Stimulated activated CD4-positive, alpha-beta T cell treated with anti-CD3 and anti-CD28 coated beads, Interleukin-4, amount 100 ng/mL, for 1 hour (primary cell): ENCODE results near the gene PPP2R5B.

Experiments used
- DNase-seq: peaks from one replicate; pipeline ENCODE4 v3.0.0-alpha.2; 2020

The PPP2R5B gene

DNA sequence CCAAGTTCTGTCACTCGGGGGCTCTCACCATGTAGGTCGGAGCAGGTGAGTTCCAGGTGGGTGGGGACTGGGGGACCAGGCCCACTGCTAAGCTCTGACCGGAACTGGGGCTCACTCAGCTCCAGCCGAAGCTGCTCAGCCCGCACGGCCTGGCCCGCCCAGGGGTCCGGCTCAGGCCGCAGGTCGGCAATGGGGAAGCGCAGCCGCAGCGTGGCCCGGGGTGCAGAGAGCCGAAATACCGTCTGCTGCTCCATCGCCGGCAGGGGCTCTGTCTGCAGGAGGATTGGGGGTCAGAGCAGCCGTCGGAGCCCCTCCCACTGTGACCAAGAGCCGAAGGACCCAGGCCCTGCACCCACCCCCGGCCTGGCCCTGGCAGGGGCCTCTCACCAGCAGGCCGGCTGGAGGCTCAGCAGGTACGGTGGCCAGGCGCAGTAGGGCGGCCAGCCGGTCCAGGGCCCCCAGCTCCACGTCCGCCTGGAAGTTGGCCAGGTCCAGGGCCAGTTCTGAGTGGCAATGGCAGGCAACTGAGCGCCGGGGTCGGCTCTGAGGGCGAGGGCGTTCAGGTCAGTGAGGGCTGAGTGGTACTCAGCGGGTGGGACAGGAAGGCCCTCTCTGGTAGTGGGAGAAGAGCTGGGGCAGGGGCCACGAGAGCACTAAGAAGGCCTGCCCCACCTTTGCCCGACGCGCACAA, 14.7 kb upstream of the PPP2R5B start:
- DNase-seq: no peak

DNA sequence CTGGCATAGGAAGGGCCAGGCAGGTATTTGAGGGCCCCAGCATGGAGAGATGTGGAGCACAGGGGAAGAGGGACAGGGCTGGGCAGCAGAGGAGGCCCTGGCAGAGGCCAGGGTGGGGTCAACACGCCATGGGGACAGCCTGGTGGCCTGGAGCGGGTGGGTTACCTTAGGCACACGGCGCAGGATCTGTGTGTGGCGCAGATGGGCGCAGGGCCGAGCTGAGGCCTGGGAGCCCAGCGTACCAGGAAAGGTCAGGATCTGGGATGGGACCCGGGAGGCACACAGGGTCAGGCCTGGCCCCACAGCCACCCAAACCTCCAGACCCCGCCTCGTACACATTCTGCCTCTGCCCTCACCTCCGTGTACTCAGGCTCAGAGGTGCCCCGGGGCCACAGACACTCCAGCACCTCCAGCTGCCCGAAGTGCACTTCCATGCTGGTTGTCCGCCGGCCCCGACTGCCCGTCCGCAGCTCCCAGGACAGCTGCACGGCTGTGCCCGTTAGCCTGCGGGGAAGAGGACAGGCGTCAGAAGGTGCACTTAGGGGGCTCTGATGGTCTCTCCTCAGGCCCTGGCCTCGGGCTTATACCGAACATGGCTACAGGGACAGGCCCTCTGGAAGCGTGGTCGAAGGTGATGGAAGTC, 13.9 kb upstream of the PPP2R5B start:
- no peak for DNase-seq

DNA sequence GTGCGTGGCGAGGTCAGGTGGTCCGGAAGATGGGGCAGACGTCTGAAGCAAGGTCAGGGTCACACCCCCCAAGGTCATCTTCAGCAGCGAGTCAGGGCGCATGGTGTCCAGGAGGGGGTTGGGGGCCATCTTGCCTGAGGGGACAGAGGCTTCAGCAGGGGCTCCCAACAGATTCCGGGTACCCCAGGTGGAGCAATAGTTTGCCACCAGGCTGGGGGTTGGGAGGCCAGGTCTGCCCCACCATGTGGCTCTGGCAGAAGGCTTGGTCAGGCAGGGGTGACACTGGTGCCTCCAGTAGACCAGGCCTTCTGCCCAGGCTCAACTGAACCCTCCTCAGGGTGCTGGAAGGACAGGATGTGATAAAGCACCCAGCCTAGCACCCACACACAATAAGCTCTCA, 13.3 kb upstream of the PPP2R5B start:
- DNase-seq: no peak

DNA sequence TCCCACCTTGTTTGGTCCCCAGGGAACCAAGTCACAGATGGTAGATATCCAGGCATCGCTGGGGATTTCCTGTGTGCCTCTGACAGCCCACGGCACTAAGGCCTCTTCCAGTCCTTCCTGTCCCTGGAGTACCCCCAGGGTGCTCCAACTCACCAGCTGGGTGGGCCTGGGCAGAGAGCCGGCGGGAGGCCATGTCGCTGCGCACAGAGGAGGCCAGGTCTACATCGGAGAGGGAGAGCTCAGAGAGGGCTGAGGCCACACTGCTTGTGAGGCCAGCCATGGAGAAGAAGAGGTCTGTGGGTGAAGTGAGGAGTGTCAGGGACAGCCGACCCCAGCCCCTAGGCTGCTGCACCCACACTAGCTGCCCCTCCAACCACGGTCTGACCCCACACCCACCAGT, 12.8 kb upstream of the PPP2R5B start:
- no peak for DNase-seq

DNA sequence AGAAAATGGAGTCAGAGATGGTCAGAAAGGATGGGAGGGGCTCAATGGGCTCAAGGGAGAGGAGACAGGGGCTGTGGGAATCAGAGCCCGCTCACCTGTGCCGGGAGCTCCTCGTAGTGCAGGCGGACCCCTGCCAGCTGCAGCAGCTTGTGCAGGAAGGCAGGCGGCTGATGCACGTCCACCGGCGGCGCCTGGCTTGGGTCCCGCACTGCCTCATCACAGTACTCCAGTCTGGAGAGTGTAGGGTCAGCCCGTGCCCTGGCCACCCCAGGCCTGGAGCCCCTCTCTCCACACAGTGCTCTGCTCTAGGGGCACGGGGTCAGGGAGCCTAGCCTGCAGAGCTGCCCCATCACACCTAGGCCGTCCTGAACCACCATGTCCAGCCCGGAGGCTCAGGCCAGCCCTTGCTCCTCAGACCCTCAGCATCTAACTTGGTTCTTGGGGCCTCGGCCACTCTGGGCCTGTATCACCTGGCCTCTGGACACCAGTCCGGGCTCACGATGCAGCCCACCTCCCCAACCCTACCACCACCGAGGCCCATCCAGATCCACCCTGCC, 11.2 kb upstream of the PPP2R5B start:
- no peak for DNase-seq

DNA sequence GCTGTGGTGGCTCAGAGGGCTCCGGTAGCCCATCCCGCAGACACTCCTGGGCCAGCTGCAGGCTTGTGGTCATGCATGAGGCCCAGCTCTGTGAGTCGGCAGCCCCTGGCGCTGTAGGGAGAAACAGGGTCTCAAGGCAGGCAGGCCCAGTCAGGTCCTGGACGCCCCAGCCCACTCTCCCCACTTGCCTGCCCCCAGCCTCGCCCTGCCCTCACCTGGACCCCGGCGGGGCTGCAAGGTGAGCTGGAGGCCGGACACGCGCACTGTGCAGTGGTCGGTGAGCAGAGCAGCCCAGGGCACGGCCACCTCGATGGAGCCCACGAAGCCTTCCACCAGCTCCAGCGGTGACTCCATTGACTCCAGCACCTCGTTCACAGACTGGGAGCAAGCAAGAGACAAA, 10.4 kb upstream of the PPP2R5B start:
- DNase-seq: no peak

DNA sequence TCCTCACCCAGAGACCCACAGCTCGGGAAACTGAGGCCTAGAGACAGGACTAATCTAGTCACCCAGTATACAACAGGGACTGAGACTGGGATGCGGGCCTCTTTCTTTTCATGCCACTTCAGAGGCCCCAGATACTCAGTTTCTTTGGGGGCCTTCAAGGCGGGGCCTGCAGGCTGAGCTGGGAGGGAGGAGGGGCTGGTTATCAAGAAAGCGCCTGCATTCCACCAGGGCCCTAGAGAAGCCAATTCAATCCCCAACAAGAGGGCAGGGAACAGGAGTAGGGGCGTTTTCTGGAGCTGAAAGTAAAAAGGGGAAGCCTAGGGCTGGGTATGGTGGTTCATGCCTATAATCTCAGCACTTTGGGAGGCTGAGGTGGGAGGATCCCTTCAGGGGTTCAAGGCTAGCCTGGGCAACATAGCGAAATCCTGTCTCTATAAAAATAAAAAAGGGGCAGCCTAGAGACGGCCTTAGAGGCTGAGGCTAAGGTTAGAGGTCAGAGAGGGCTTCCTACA, 9.1 kb upstream of the PPP2R5B start:
- no peak for DNase-seq

DNA sequence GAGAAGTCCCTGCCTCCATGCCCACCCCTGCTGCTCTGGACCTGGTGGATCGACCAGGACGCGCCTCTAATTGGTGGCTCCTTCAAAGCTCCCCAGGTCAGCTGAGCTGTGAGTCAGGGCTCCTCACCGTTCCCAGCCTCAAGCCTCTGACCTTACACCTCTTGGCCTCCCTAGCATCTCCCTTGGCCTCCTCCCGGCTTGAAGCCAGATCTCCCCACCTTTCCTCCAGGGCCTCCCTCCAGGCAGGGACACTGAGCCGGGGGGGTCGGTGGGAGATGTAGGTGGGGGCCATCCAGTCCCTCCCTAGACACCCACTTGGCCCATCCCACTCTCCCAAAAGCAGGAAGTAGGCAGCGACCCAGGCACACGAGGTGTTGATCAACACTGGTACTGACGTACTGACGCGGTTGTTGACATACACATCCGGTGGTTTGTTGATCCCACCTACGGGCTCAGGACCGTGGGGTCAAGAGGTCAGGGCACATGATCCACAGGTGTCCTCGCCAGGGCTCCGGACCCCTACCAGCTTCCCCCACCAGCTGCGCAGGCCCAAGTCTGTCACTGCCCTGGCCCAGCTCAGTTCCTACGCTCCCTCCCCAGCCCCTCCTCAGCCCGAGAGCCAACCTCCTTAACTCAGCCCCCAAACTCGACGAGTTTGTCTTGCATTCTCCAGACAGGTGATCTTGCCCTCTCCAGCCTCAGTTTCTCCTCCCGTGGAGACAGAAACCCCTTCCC, 8.3 kb upstream of the PPP2R5B start:
- DNase-seq: no peak

DNA sequence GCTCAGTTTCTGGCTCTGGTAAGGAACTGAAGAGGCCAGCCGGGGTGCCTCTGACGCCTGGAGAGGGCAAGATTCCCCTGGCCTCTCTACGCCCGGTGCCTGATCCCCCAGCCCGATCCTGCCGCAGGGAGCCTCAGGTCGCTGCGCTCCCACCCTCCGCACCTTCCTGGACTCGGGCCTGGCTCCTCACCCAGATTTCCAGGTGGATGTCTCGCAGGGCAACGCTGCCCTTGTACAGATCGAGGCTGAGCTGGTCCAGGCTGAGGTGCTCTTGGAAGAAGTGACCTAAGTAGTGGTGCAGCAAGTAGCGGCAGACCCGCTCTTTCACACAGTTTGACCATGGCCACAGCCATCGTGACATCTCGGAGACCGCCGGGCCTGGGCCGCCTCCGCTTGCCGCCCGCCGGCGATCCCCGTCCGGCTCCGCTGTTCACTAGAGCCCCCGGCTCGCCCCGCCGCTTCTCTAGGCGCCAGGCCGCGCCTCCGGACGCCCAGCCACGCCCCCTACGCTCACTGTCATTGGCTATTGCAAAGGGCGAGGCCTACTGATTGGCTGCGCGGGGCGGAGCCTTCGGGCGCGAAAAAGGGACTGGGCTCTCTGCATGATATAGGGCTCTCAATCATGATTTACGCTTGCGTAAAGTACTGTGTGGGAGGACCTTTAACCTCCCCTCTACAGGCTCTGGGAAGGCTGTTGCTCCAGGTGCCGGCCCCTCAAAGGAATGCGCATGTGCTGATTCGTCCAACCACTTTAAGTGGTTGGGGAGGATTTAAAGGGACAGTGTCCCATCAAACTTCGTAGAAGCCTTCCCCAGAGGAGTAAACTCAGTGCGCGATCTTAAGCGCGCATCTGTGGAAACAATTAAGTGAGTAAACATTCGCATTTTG, 7.5 kb upstream of the PPP2R5B start, which contains the start of gene ATG2A:
TSS of gene ATG2A (minus strand) at position 435 of the 888 bp plus-strand sequence. CDS start at position 361, 74 bp downstream.
- peak; percentile 99 for DNase-seq

DNA sequence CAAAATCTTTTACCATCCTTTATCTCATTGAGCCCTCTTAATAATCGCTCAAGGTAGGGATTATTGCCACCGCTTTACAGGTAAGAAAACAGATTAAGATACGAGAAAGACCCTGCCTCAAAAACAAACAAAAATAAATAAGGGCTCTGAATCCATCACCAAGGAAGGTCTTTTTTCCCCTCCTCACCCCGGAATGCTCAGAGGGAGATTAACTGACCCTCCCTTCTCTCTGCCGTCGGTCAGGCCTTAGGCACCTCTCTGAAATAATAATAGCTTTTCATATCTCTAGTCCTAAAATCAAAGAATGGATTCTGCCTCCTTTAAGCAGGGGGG, 6.9 kb upstream of the PPP2R5B start:
- no peak for DNase-seq

DNA sequence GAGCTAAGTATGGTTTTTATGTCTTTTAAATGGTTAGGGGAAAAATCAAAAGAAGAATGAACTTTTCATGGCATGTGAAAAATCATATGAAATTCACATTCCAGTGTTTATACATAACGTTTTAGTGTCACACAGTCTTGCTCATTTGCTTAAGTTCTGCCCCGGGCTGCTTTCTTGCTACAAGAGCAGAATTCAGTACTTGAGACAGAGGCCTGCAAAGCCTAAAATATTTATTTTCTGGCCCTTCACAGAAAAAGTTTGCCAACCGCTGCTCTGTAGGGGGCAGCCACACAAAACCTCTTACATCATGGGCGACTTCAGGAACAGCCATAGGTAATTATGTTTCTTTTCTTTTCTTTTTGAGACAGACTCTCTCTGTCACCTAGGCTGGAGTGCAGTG, 6.5 kb upstream of the PPP2R5B start:
- no peak for DNase-seq

DNA sequence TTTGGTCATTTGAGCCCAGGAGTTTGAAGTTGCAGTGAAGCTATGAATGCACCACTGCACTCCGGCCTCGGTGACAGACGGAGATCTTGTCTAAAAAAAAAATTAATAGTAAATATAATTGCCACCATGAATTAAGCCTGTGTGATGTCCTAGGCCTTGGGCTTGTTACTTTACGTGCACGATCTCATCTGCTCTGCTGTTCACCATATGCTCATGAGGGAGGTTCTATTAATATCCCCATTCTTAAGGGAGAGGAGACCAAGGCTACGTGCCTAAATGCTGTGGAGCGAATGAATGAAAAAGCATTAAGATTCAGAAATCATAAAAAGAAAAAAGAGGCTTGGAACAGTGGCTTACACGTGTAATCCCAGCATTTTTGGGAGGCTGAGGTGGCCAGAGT, 4.9 kb upstream of the PPP2R5B start:
- no peak for DNase-seq

DNA sequence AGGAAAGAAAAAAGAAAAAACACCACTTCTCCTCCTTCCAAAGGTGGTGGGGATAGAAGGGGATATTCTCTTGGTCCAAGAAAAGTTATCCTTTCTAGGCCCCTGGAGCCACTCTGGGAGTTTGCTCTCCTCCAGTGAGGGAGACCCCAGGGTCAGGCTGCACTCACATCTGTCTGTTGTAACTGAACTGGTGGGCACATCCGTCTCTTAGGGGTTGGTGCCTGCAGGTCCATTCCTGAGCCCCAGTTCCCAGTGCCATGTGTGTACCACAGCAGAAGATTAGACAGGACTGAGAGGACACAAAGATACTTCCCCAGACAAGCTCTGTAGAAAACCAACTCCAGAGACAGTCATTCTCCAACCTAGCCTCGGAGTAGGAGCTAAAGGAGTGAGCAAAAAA, 4.4 kb upstream of the PPP2R5B start:
- no peak for DNase-seq

DNA sequence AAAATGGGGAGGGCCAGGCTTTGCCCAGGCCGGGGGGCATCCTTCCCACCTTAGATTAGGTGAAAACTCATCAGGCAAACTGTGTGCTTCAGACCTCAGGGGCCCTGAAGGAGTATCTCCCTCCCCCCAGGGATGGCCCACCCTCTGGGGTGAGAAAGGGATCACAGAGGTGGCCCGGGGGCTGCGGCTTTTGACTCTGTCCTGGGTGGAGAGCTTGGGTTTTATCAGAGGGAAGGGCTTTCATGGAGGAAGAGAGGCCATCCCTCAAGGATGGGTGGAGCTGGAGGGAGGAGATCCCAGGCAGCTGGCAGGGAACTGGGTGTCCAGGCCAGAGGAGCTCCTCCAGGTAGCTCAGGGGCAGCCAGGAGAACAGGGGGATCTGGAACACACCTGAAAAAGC, 3.1 kb upstream of the PPP2R5B start:
- DNase-seq: no peak

DNA sequence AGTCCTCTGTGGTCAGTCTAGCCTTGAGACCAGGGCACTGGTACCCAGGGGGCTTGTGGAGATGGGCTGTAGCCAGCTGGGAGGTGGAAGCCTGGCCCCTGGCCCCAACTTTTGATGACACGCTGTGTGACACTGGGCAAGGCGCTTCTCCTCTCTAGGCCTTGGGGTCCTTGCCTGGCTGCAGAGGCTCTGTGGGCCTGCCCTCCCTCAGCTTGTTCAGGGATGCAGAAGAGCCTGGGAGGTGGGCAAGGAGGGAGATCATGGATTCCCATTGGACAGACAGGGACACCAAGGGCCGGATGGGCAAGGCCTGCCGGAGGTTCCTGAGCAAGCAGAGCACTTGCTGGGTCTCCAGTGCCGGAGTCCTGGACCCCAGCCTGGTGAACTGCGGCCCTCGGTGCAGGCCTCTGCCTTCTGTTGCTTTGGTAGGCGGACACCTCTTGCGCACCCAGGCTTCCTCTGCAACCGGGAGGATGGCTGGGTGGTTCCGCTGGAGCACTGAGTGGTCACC, 1.3 kb upstream of the PPP2R5B start:
- DNase-seq: no peak

DNA sequence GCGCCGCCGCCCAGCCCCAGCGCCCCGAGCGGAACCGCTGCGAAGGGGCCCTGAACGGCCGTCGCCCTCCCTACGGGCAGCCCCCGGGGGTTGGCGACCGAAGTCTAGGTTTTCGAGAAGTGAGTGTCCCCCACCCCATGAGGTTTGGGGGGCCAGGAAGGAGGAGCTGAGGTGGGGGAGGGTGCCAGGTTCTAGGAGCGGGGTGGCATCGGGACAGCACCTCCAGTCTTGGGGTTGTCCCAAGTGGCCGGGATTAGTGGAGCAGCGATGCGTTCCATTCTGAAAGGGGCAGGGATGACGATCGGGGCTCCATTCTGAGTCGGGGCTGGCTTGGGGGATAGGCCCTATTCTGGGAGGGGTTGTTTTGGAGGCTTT, 408 bp downstream of the PPP2R5B start:
- no peak for DNase-seq

DNA sequence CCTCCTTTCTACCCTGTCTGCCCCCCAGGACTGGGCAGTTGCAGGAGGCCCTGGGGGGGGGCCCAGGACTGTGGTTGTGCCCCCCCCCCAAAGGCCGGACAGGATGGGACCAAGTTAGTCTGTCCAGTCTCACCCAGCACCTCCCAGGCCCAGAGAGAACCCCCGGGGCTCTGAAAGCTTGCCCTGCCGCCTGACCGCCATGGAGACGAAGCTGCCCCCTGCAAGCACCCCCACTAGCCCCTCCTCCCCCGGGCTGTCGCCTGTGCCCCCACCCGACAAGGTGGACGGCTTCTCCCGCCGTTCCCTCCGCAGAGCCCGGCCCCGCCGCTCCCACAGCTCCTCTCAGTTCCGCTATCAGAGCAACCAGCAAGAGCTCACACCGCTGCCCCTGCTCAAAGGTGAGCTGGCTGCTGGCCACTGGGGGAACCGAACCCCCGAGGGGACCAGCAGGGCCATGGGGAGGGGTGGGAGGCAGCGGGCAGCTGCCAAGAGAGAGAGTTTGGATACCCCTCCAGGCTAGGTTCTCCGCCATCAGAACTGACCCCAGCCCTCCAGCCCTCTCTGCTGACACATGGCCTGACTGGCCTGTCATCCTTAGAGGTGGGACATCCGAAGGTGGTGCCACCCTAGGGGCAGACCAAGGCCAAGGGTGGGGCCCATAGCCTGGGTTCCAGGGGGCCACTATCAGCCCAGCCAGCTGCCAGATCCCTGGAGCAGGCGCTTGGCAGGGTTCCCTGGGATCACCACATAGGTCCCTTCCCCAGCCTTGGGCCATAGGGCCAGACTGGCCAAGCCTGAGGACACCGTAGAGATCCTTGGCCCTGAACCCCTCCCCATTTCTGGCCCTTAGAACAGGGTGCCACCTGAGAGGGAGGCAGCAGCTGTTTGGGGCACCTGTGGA, 1.3 kb downstream of the PPP2R5B start:
- DNase-seq: no peak

DNA sequence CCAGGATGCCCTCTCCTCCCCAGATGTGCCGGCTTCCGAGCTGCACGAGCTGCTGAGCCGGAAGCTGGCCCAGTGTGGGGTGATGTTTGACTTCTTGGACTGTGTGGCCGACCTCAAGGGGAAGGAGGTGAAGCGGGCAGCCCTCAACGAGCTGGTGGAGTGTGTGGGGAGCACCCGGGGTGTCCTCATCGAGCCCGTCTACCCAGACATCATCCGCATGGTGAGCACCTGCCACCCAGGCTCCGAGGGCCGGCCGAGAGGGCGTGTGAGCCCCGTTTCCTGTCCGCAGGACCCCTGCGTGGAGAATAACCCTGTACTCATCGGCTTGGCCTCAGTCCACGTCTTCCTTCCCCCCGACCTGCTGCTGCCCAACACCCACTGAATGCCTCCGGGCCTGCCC, 2.2 kb downstream of the PPP2R5B start:
- no peak for DNase-seq

DNA sequence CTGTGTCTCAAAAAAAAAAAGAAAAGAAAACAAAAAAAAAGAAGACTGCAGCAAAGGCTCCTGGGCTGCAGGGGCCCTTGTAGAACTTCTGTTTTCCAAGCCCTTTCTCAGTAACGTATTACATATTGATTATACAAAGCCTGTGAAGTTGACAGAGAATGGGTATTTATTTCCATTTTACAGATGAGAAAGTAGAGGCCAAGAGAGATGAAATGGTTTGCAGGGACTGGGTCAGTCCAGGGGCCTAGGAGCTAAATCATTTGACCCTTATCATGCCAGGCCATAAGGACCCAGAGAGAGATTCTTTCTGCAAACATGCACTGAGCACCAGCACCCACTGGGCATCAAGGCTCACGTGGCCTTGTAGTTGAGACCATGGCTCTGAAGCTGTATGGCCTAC, 4.5 kb downstream of the PPP2R5B start:
- no peak for DNase-seq

DNA sequence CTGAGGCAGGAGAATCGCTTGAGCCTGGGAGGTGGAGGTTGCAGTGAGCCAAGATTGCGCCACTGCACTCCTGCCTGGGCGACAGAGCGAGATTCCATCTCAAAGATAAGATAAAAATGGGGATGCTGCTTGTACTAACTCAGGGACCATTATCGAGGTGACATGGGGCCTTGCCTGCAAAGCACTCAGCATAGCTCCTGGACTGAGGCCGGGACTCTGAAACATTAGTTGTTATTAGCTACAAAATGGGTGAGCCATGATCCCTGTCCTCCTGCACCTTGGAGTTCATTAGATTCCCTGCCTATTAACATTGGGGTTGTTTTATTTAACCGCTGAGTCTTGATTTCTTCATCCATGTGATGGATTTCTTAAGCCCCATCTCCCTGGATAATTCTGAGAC, 5.1 kb downstream of the PPP2R5B start:
- DNase-seq: no peak

DNA sequence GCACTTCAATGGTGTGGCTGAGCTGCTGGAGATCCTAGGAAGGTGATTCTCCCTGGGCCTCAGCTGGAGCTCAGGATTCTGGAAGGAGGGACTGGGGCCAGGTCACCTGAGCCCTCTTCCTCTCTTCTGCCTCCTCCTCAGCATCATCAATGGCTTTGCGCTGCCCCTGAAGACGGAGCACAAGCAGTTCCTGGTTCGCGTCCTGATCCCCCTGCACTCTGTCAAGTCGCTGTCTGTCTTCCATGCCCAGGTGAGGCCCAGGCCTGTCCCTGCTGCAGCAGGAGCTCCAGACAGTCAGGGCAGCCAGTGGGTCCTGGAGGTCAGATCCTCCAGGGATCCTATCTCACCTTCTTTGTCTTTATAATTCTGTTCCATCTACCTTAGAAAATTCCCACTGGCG, 5.9 kb downstream of the PPP2R5B start:
- DNase-seq: no peak

DNA sequence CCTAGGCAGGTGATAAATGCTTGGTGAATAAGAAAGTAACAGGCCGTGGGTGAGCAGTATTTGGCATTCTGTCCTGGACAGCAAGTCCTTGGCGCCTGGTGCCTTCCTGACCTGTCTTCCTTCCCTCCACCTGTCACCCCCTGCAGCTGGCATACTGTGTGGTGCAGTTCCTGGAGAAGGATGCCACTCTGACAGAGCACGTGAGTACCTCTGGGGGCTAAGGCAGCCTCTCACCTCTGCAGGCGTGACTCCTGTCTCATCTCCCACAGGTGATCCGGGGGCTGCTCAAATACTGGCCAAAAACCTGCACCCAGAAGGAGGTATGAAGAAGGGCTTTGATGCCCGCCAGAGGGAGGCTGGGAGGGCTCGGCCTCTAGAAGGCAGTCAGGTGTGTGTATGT, 6.8 kb downstream of the PPP2R5B start:
- DNase-seq: no peak
